Measurements from ENCODE around the gene XYLT1.

The XYLT1 gene

GRCh38 chr16:17302620-17303019 is 168.1 kb downstream of the XYLT1 start:
- no peak for DNase-seq

- no peak for DNase-seq
Measured at GRCh38 chr16:17302214-17302613, 168.5 kb downstream of the XYLT1 start.

- no peak for DNase-seq
Measured at GRCh38 chr16:17301593-17302135, 169.1 kb downstream of the XYLT1 start.

GRCh38 chr16:17301184-17301583 is 169.6 kb downstream of the XYLT1 start:
- DNase-seq, result no peak

- no peak for DNase-seq
Measured at GRCh38 chr16:17299790-17300189, 171.0 kb downstream of the XYLT1 start.

GRCh38 chr16:17298238-17298637 is 172.5 kb downstream of the XYLT1 start:
- no peak for DNase-seq

- DNase-seq, result no peak
Measured at GRCh38 chr16:17296431-17296830, 174.3 kb downstream of the XYLT1 start.

GRCh38 chr16:17295948-17296347 is 174.8 kb downstream of the XYLT1 start:
- no peak for DNase-seq

- no peak for DNase-seq
Measured at GRCh38 chr16:17294856-17295255, 175.9 kb downstream of the XYLT1 start.

GRCh38 chr16:17293813-17294558 is 176.8 kb downstream of the XYLT1 start:
- no peak for DNase-seq

GRCh38 chr16:17291289-17291688 is 179.5 kb downstream of the XYLT1 start:
- DNase-seq, result no peak

GRCh38 chr16:17289674-17290635 is 180.8 kb downstream of the XYLT1 start:
- DNase-seq, result no peak

- DNase-seq, result no peak
Measured at GRCh38 chr16:17289050-17289449, 181.7 kb downstream of the XYLT1 start.

- no peak for DNase-seq
Measured at GRCh38 chr16:17287166-17287800, 183.5 kb downstream of the XYLT1 start.

- DNase-seq, result no peak
Measured at GRCh38 chr16:17286443-17286842, 184.3 kb downstream of the XYLT1 start.

GRCh38 chr16:17283016-17283415 is 187.7 kb downstream of the XYLT1 start:
- DNase-seq, result no peak

- DNase-seq, result no peak
Measured at GRCh38 chr16:17282247-17282646, 188.5 kb downstream of the XYLT1 start.

GRCh38 chr16:17281052-17281451 is 189.7 kb downstream of the XYLT1 start:
- no peak for DNase-seq

- DNase-seq, result no peak
Measured at GRCh38 chr16:17278988-17279387, 191.8 kb downstream of the XYLT1 start.

GRCh38 chr16:17277981-17278381 is 192.8 kb downstream of the XYLT1 start:
- no peak for DNase-seq

GRCh38 chr16:17276610-17277009 is 194.2 kb downstream of the XYLT1 start:
- DNase-seq, result no peak

GRCh38 chr16:17276010-17276530 is 194.7 kb downstream of the XYLT1 start:
- DNase-seq, result no peak
